PC-9 (cell line): ENCODE measurements around the gene ADAM23. TPM values are rescaled to one million over a fixed set of nuclear protein-coding genes. Genes with fewer than 3 reads are reported as not detected.

Experiments
- BruUV-seq: library from RNA; stranded (reverse); fragments of 400-500 nt; replicated peaks from 2 replicates; lab custom pipeline; 2021; lab: Mats Ljungman, UMichigan
- CTCF ChIA-PET: fragments of 300-600 bp; sonication (Branson Sonifier 250); formaldehyde crosslinking; loops from one replicate; lab custom pipeline; 2022; ENCODE audit warnings: antibody characterized with exemption; lab: Charles Lee
- POLR2A ChIA-PET: fragments of 300-600 bp; sonication (Branson Sonifier 250); formaldehyde crosslinking; loops from one replicate; lab custom pipeline; 2022; ENCODE audit warnings: antibody characterized with exemption; ENCODE audit not compliant: unreplicated experiment; lab: Charles Lee
- DNase-seq, 2 experiments: peaks; one replicate each; pipeline versions ENCODE4 v3.0.0 to v3.0.0-alpha.2; 2015 to 2022; ENCODE audit warnings: mixed read lengths in 1 of 2
- H2AFZ ChIP-seq: fragments of 200-600 bp; sonication (generic); 2 replicates; pipeline ENCODE4 v1.8.1; 2017; ENCODE audit warnings: antibody characterized with exemption
- H3F3A ChIP-seq: fragments of 200-600 bp; sonication (generic); 2 replicates; pipeline ENCODE4 v1.8.1; 2017; ENCODE audit warnings: antibody characterized with exemption, mild to moderate bottlenecking, low read depth; ENCODE audit not compliant: insufficient read depth
- H3K27ac ChIP-seq: fragments of 200-600 bp; sonication (generic); 2 replicates; pipeline ENCODE4 v1.6.1; 2016; ENCODE audit warnings: mixed run types
- H3K27me3 ChIP-seq: fragments of 200-600 bp; sonication (generic); 2 replicates; pipeline ENCODE4 v1.6.1; 2016; ENCODE audit warnings: low read depth, mixed run types; ENCODE audit not compliant: insufficient read depth
- H3K36me3 ChIP-seq: fragments of 200-600 bp; sonication (generic); 2 replicates; pipeline ENCODE4 v1.6.1; 2016; ENCODE audit warnings: low read depth, mixed run types
- H3K4me1 ChIP-seq: fragments of 200-600 bp; sonication (generic); replicated peaks from 2 replicates; pipeline ENCODE4 v1.6.1; 2016; ENCODE audit warnings: mixed run types; ENCODE audit not compliant: insufficient read depth
- H3K4me2 ChIP-seq: fragments of 200-600 bp; sonication (generic); 2 replicates; pipeline ENCODE4 v1.6.1; 2017; ENCODE audit warnings: mixed run types
- H3K4me3 ChIP-seq: fragments of 200-600 bp; sonication (generic); 2 replicates; pipeline ENCODE4 v1.6.1; 2016; ENCODE audit warnings: mixed run types
- H3K79me2 ChIP-seq: fragments of 200-600 bp; sonication (generic); 2 replicates; pipeline ENCODE4 v1.6.1; 2017; ENCODE audit warnings: low read depth, mixed run types
- H3K9me2 ChIP-seq: fragments of 200-600 bp; sonication (generic); 2 replicates; pipeline ENCODE4 v1.8.1; 2017; ENCODE audit warnings: mild to moderate bottlenecking; ENCODE audit not compliant: insufficient read depth
- H3K9me3 ChIP-seq: fragments of 200-600 bp; sonication (generic); 2 replicates; pipeline ENCODE4 v1.8.1; 2016; ENCODE audit warnings: low read depth; ENCODE audit not compliant: insufficient read depth
- H4K20me1 ChIP-seq: fragments of 200-600 bp; sonication (generic); 2 replicates; pipeline ENCODE4 v1.8.1; 2017; ENCODE audit not compliant: insufficient read depth
- EZH2 ChIP-seq: fragments of 200-600 bp; sonication (generic); IDR thresholded peaks from 2 replicates; pipeline ENCODE4 v1.8.0; 2017; ENCODE audit warnings: antibody characterized with exemption, low read depth
- intact Hi-C: fragments of 100-400 bp; cut with micrococcal nuclease; formaldehyde crosslinking; loops from one replicate; pipeline ENCODE4 v1.10.0; 2022; ENCODE audit not compliant: unreplicated experiment
- total RNA-seq: library from RNA; stranded (reverse); gene quantifications from 2 replicates; pipeline ENCODE4 v1.2.3, GENCODE V29; 2021
- TF ChIP-seq, protein P1 (sequence below): fragments of 200-600 bp; sonication (generic); conservative IDR thresholded peaks from 2 replicates; pipeline ENCODE4 v1.6.1; 2017; ENCODE audit warnings: mixed run types, antibody characterized with exemption, mild to moderate bottlenecking, moderate library complexity

ADAM23 gene
- total RNA-seq, 1 experiment from 2014 or later: 12.0 TPM

DNA sequence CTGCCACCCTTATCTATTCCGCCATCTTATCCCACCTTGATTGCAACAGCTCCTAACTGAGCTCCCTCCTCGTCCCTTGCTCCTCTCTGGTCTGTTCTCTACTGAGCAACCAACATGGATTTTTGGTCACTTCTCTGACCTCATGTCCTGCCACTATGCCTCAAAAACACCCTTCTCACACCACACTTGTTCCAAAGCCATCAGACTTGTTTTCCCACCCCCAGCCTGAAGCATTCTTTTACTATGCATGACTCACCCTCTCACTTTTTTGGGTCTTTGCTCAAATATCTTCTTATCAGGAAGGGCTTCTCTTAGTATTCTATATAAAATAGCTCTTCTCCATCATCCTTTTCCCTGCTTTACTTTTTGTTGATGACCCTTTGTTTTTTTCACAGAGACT is 196.3 kb downstream of the ADAM23 start:
- TF ChIP-seq EZH2: no peak
- TF ChIP-seq, protein P1, sequence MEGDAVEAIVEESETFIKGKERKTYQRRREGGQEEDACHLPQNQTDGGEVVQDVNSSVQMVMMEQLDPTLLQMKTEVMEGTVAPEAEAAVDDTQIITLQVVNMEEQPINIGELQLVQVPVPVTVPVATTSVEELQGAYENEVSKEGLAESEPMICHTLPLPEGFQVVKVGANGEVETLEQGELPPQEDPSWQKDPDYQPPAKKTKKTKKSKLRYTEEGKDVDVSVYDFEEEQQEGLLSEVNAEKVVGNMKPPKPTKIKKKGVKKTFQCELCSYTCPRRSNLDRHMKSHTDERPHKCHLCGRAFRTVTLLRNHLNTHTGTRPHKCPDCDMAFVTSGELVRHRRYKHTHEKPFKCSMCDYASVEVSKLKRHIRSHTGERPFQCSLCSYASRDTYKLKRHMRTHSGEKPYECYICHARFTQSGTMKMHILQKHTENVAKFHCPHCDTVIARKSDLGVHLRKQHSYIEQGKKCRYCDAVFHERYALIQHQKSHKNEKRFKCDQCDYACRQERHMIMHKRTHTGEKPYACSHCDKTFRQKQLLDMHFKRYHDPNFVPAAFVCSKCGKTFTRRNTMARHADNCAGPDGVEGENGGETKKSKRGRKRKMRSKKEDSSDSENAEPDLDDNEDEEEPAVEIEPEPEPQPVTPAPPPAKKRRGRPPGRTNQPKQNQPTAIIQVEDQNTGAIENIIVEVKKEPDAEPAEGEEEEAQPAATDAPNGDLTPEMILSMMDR: no peak
- 0 out of 2 replicates have a peak overlapping the region, but pooled peaks have one; percentile 13 for H3K4me2 ChIP-seq
- ChIA-PET POLR2A (no interaction called here), CTCF (interaction anchor here (0.6 kb wide), 1 partner anchor 346 kb away, joined by 3 read pairs; no protein-coding TSS in a partner anchor)
- H3K27ac ChIP-seq: no peak overlapping the region
- H3K4me1 ChIP-seq: peaks cover 33% of the 10 kb centered on the region
- no peak overlapping the region for H3K4me3 ChIP-seq
- H3K9me2 ChIP-seq: no peaks in the 10 kb centered on the region
- no TSS peak for BruUV-seq
- H3K9me3 ChIP-seq: no peaks in the 10 kb centered on the region
- H3K79me2 ChIP-seq: no peaks in the 10 kb centered on the region
- H3F3A ChIP-seq: no peaks in the 10 kb centered on the region
- H3K27me3 ChIP-seq: no peaks in the 10 kb centered on the region
- intact Hi-C loops: no loop called here
- no peaks in the 10 kb centered on the region for H4K20me1 ChIP-seq
- DNase-seq: peak; percentile 19 to 48
- H2AFZ ChIP-seq: no peak overlapping the region
- no peaks in the 10 kb centered on the region for H3K36me3 ChIP-seq

DNA sequence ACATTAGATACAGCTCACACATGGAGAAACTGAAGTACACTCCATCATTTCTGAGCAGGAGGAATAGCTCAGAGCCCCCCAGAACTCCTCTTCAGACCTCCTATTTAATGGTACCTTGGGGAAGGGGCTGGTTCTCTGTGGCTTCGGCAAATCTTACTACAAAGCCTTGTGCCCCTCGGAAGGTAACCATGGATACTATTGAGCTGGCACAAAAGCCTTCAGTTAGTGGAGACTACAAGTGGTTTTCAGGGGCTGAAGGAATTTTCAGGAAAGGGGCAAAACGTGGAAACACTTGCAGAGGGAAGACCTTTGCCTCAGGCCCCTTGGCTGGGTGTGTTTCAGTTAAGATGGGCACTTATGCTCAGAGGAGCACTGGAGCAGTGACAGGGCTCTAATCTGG is 197.9 kb downstream of the ADAM23 start:
- Histone ChIP-seq H3K4me1 (peaks cover 21% of the 10 kb centered on the region), H4K20me1 (no peaks in the 10 kb centered on the region), H3K36me3 (no peaks in the 10 kb centered on the region), H2AFZ (no peak overlapping the region), H3K27ac (no peak overlapping the region), H3K79me2 (no peaks in the 10 kb centered on the region), H3K9me2 (no peaks in the 10 kb centered on the region), H3K27me3 (no peaks in the 10 kb centered on the region), H3F3A (no peaks in the 10 kb centered on the region), H3K4me3 (no peak overlapping the region), H3K4me2 (no peak overlapping the region), H3K9me3 (no peaks in the 10 kb centered on the region)
- no TSS peak for BruUV-seq
- no peak for TF ChIP-seq EZH2
- TF ChIP-seq, protein P1: no peak
- intact Hi-C loops: no loop called here
- ChIA-PET POLR2A (no interaction called here), CTCF (interaction anchor here (0.6 kb wide), 1 partner anchor 151 kb away, joined by 4 read pairs; no protein-coding TSS in a partner anchor)
- DNase-seq: no peak

DNA sequence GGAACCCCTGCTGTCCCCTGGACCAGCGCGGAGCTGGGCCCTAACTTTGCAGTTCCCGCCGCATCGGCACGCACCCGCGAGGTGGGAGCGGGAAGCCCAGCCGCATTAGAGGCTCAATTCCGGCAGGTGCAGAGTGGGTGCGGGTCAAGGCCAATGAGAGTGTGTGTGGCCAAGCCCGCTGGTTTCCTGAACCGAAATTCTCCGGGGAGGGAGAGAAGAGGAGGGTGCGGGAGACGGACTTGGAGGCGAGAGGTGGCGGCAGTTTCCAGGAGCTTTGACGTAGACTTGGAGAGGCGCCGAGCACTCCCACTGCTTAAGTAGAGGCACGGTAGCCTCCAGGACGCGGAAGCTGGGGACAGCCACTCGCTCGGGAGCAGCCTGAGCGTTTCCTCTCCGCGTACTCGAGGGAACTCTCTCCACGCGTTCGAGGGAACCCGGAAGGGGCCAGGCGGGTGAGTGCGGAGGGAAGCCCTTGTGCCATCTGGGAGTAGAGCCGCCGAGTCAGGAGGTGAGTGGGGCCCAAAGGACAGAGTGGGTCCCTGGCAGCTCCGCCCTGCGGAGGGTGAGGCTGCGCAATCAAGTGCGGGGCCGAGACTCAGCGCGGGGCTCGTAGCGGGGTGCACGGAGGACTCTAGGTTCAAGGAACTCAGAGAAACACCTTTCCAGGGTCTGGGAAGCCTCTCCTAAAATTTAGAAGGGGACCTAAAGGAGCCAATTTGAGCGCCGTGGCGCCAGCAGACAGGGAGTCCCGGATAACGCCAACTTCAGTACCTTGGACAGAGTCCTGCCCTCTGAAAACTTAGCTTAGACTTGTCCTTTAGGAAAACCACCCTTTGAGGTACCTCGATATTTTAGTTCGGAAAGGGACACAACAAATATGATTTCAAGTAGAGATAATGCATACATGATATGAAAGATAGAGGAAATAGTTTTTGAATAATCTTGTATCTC is 199.0 kb downstream of the ADAM23 start, which contains the start of gene FAM237A:
FAM237A (plus strand) TSS at position 413 of the 951 bp plus-strand sequence. CDS start 1,750 bp downstream, outside the sequence.
- H3K27ac ChIP-seq: no peak within 1 kb of the TSS
- TF ChIP-seq EZH2: no peak
- TF ChIP-seq, protein P1: no peak
- no peaks in the 10 kb centered on the region for H3F3A ChIP-seq
- peaks cover 21% of the 10 kb centered on the region for H3K4me1 ChIP-seq
- H3K4me3 ChIP-seq: no peak within 1 kb of the TSS
- CTCF ChIA-PET: no interaction called here
- intact Hi-C loops: no loop called here
- POLR2A ChIA-PET: no interaction called here
- H3K9me2 ChIP-seq: no peaks in the 10 kb centered on the region
- H3K4me2 ChIP-seq: no peak within 1 kb of the TSS
- BruUV-seq: no TSS peak
- DNase-seq: no peak
- H3K9me3 ChIP-seq: no peaks in the 10 kb centered on the region
- H3K36me3 ChIP-seq: no peaks in the 10 kb centered on the region
- no peak within 1 kb of the TSS for H2AFZ ChIP-seq
- no peaks in the 10 kb centered on the region for H3K27me3 ChIP-seq
- H4K20me1 ChIP-seq: no peaks in the 10 kb centered on the region
- H3K79me2 ChIP-seq: no peaks in the 10 kb centered on the region
